T-cell (primary cell): Measurements from ENCODE around the gene ARHGDIG. TPM values are rescaled to one million over a fixed set of nuclear protein-coding genes. Genes with fewer than 3 reads are reported as not detected.

ENCODE experiments used
- ATAC-seq, 4 experiments: fragments of 200-7000 bp in 3 of 4; fragments of 150-1000 bp in 1 of 4; cut with Tn5 transposase; replicated peaks in 1 of 4; 1 replicate in 3 of 4; 2 replicates in 1 of 4; pipeline ENCODE4 v1.10.0; 2021; ENCODE audit warnings: moderate library complexity in 3 of 4, mild to moderate bottlenecking in 2 of 4, moderate number of reproducible peaks in 1 of 4
- CTCF ChIA-PET, 2 donors: fragments of 300-600 bp; sonication (Branson Sonifier 250); formaldehyde crosslinking; loops; one replicate each; lab custom pipeline; 2022; ENCODE audit warnings: antibody characterized with exemption in 2 of 2; lab: Charles Lee
- POLR2A ChIA-PET, 2 donors: fragments of 300-600 bp; sonication (Branson Sonifier 250); formaldehyde crosslinking; loops; one replicate each; lab custom pipeline; 2022; ENCODE audit warnings: antibody characterized with exemption in 2 of 2; lab: Charles Lee
- DNase-seq, 35 experiments: peaks; one replicate each; pipeline versions ENCODE4 v3.0.0 to v3.0.0-alpha.2; 2013 to 2023
- H3K27ac ChIP-seq: one replicate; pipeline ENCODE4 v1.5.1; 2013; ENCODE audit warnings: low read length
- H3K27me3 ChIP-seq, 2 experiments: replicated peaks in 1 of 2; 1 replicate in 1 of 2; 2 replicates in 1 of 2; pipeline versions ENCODE4 v1.6.1 to v1.7.0; 2013; ENCODE audit warnings: low read length in 1 of 2, mixed read lengths in 1 of 2; ENCODE audit not compliant: control insufficient read depth in 2 of 2, insufficient read depth in 2 of 2; ENCODE audit errors: extremely low read depth in 1 of 2
- H3K36me3 ChIP-seq, 2 donors: 1 replicate in 1 of 2; 2 replicates in 1 of 2; pipeline versions ENCODE4 v1.6.1 to v1.7.0; 2013; ENCODE audit warnings: low read length in 1 of 2; ENCODE audit not compliant: control insufficient read depth in 2 of 2, insufficient read depth in 1 of 2; ENCODE audit errors: extremely low read depth in 1 of 2
- H3K4me1 ChIP-seq, 2 experiments: 1 replicate in 1 of 2; 2 replicates in 1 of 2; pipeline versions ENCODE4 v1.6.1 to v1.7.0; 2013; ENCODE audit warnings: low read length in 2 of 2, mixed read lengths in 1 of 2; ENCODE audit not compliant: insufficient read depth in 2 of 2, control insufficient read depth in 1 of 2; ENCODE audit errors: extremely low read depth in 1 of 2
- H3K4me3 ChIP-seq, 2 donors: 1 replicate in 1 of 2; 2 replicates in 1 of 2; pipeline versions ENCODE4 v1.5.1 to v1.7.0; 2013; ENCODE audit warnings: mild to moderate bottlenecking in 2 of 2, low read length in 1 of 2, moderate library complexity in 1 of 2; ENCODE audit not compliant: control insufficient read depth in 1 of 2; ENCODE audit errors: extremely low read depth in 1 of 2
- H3K9me3 ChIP-seq: 2 replicates; pipeline ENCODE4 v1.7.0; 2013
- H3K27ac Mint-ChIP-seq, 2 donors: one replicate each; pipeline ENCODE4 v1.8.0; 2020 to 2021; ENCODE audit warnings: mild to moderate bottlenecking in 2 of 2, mixed read lengths in 2 of 2
- H3K27me3 Mint-ChIP-seq, 2 donors: one replicate each; pipeline ENCODE4 v1.8.0; 2021 to 2022; ENCODE audit warnings: mixed read lengths in 2 of 2
- H3K36me3 Mint-ChIP-seq: one replicate; pipeline ENCODE4 v1.8.0; 2021; ENCODE audit warnings: mixed read lengths
- H3K4me1 Mint-ChIP-seq, 3 donors: one replicate each; pipeline ENCODE4 v1.8.0; 2020 to 2022; ENCODE audit warnings: mixed read lengths in 3 of 3, mild to moderate bottlenecking in 1 of 3
- H3K4me3 Mint-ChIP-seq, 3 donors: one replicate each; pipeline ENCODE4 v1.8.0; 2020 to 2022; ENCODE audit warnings: mild to moderate bottlenecking in 3 of 3, mixed read lengths in 3 of 3, moderate library complexity in 3 of 3
- H3K9me3 Mint-ChIP-seq, 3 donors: one replicate each; pipeline ENCODE4 v1.8.0; 2020 to 2022; ENCODE audit warnings: mixed read lengths in 3 of 3
- WGBS: methylation state at CpG from one replicate; pipeline ENCODE4 v1.1.5; 2013; ENCODE audit warnings: missing lambda C conversion rate; ENCODE audit not compliant: insufficient coverage; 5-methylcytosine and 5-hydroxymethylcytosine counted together
- total RNA-seq, 35 experiments: library from RNA in 6 of 35; stranded (reverse) in 6 of 35; fragments of 120-200 nt in 1 of 35; gene quantifications; one replicate each; pipeline versions ENCODE4 v1.2.1 to v1.2.4 and lab custom pipeline; 2013 to 2026

Gene ARHGDIG
- total RNA-seq, 5 donors from 2014 or later (not counting 1 experiment from before 2014, with no cell fraction given): 0.40 to 1.6 (median 0.59) TPM; not detected in 2

GRCh38 chr16:282491-282890 is 2.1 kb downstream of the ARHGDIG start:
- no peak for DNase-seq
- ChIA-PET POLR2A (no interaction called here), CTCF (no interaction called here)
- Histone ChIP-seq H3K27me3 (peaks cover 0 to 46% of the 10 kb centered on the region in 2 experiments), H3K4me1 (peaks cover 0 to 28% of the 10 kb centered on the region in 2 experiments), H3K36me3 (peaks cover 4% of the 10 kb centered on the region in 2 donors), H3K4me3 (no peak overlapping the region), H3K9me3 (no peaks in the 10 kb centered on the region), H3K27ac (no peak overlapping the region)
- H3K27me3 Mint-ChIP-seq: peaks cover 5 to 11% of the 10 kb centered on the region in 2 donors
- H3K36me3 Mint-ChIP-seq: peaks cover 9% of the 10 kb centered on the region
- H3K4me1 Mint-ChIP-seq: peaks cover 7 to 12% (median 8%) of the 10 kb centered on the region in 3 donors
- no peak overlapping the region for H3K27ac Mint-ChIP-seq
- no peak for ATAC-seq
- no peaks in the 10 kb centered on the region for H3K9me3 Mint-ChIP-seq
- no peak overlapping the region for H3K4me3 Mint-ChIP-seq
- 89% methylated on average over 15 of the region's 22 CpGs for WGBS

- Mint-ChIP-seq H3K27ac (no peak within 1 kb of the TSS), H3K9me3 (no peaks in the 10 kb centered on the region), H3K36me3 (peaks cover 13% of the 10 kb centered on the region), H3K4me3 (no peak within 1 kb of the TSS), H3K27me3 (peaks cover 5 to 11% of the 10 kb centered on the region in 2 donors), H3K4me1 (peaks cover 7 to 12% (median 8%) of the 10 kb centered on the region in 3 donors)
- Histone ChIP-seq H3K4me1 (peaks cover 0 to 28% of the 10 kb centered on the region in 2 experiments), H3K27me3 (peaks cover 0 to 45% of the 10 kb centered on the region in 2 experiments), H3K9me3 (no peaks in the 10 kb centered on the region), H3K27ac (no peak within 1 kb of the TSS), H3K36me3 (peaks cover 4 to 11% of the 10 kb centered on the region in 2 donors), H3K4me3 (no peak within 1 kb of the TSS)
- ATAC-seq (no peak), DNase-seq (no peak)
- POLR2A ChIA-PET: no interaction called here
- 88% methylated on average over 17 of the region's 25 CpGs for WGBS
- CTCF ChIA-PET: no interaction called here
These were observed 2.8 kb downstream of the ARHGDIG start, which contains the start of gene PDIA2 for GRCh38 chr16:283033-283805. Gene PDIA2, plus strand, starts transcription at chr16:283164. Its CDS starts 6 bp downstream, at chr16:283170.

DNA sequence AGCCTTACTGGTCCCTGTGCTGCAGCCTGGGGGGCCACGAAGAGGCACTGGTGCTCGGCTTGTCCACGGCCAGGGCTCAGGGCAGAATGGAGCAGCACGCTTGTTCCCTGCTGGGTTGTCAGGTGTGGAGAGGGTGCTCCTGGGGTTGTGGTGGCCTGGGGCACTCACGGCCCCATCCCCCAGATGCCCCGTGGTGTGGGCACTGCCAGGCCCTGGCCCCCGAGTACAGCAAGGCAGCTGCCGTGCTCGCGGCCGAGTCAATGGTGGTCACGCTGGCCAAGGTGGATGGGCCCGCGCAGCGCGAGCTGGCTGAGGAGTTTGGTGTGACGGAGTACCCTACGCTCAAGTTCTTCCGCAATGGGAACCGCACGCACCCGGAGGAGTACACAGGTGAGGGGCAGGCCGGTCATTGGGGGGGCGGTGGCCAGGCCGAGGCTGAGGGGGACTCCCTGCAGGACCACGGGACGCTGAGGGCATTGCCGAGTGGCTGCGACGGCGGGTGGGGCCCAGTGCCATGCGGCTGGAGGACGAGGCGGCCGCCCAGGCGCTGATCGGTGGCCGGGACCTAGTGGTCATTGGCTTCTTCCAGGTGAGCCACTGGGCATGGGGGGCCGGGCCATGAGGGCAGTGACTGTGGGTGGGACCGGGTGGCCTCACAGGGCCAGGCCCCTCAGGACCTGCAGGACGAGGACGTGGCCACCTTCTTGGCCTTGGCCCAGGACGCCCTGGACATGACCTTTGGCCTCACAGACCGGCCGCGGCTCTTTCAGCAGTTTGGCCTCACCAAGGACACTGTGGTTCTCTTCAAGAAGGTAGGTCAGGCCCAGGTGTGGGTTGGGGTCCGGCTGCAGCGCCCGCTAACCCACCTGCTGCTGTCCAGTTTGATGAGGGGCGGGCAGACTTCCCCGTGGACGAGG is 4.1 kb downstream of the ARHGDIG start:
- no peak overlapping the region for H3K4me3 Mint-ChIP-seq
- DNase-seq (no peak), ATAC-seq (no peak)
- Histone ChIP-seq H3K27ac (no peak overlapping the region), H3K4me1 (peaks cover 0 to 17% of the 10 kb centered on the region in 2 experiments), H3K27me3 (peaks cover 0 to 33% of the 10 kb centered on the region in 2 experiments), H3K36me3 (peaks cover 10 to 23% of the 10 kb centered on the region in 2 donors), H3K9me3 (no peaks in the 10 kb centered on the region), H3K4me3 (no peak overlapping the region)
- H3K36me3 Mint-ChIP-seq: peaks cover 13% of the 10 kb centered on the region
- ChIA-PET POLR2A (interaction anchor here in 1 of 2 donors (0.6 kb wide), 1 partner anchor 61 kb away, joined by 4 read pairs; no protein-coding TSS in a partner anchor), CTCF (no interaction called here)
- no peak overlapping the region for H3K27ac Mint-ChIP-seq
- peaks cover 0 to 5% (median under 1%) of the 10 kb centered on the region in 3 donors for H3K4me1 Mint-ChIP-seq
- H3K9me3 Mint-ChIP-seq: no peaks in the 10 kb centered on the region
- 93% methylated on average over 50 of the region's 52 CpGs for WGBS
- H3K27me3 Mint-ChIP-seq: peaks cover 0 to 3% of the 10 kb centered on the region in 2 donors

GRCh38 chr16:285146-286055 is 5.0 kb downstream of the ARHGDIG start:
- H3K4me1 Mint-ChIP-seq: peaks cover 0 to 3% (median 0%) of the 10 kb centered on the region in 3 donors
- Histone ChIP-seq H3K27ac (no peak overlapping the region), H3K27me3 (peaks cover 0 to 26% of the 10 kb centered on the region in 2 experiments), H3K4me3 (no peak overlapping the region), H3K4me1 (peaks cover 0 to 11% of the 10 kb centered on the region in 2 experiments), H3K9me3 (no peaks in the 10 kb centered on the region), H3K36me3 (peaks cover 13 to 32% of the 10 kb centered on the region in 2 donors)
- H3K27me3 Mint-ChIP-seq: peaks cover 0 to 3% of the 10 kb centered on the region in 2 donors
- ATAC-seq (no peak), DNase-seq (no peak)
- ChIA-PET POLR2A (interaction anchor here in 1 of 2 donors (0.6 kb wide), 1 partner anchor 60 kb away, joined by 4 read pairs; no protein-coding TSS in a partner anchor), CTCF (no interaction called here)
- peaks cover 13% of the 10 kb centered on the region for H3K36me3 Mint-ChIP-seq
- WGBS: 92% methylated on average over 30 of the region's 48 CpGs
- no peak overlapping the region for H3K27ac Mint-ChIP-seq
- H3K9me3 Mint-ChIP-seq: no peaks in the 10 kb centered on the region
- no peak overlapping the region for H3K4me3 Mint-ChIP-seq

GRCh38 chr16:286491-287297 is 6.3 kb downstream of the ARHGDIG start:
- Mint-ChIP-seq H3K36me3 (peaks cover 16% of the 10 kb centered on the region), H3K4me1 (no peaks in the 10 kb centered on the region), H3K4me3 (no peak overlapping the region), H3K27ac (no peak overlapping the region), H3K27me3 (no peaks in the 10 kb centered on the region), H3K9me3 (no peaks in the 10 kb centered on the region)
- Histone ChIP-seq H3K9me3 (no peaks in the 10 kb centered on the region), H3K4me1 (no peaks in the 10 kb centered on the region), H3K4me3 (no peak overlapping the region), H3K36me3 (peaks cover 20 to 44% of the 10 kb centered on the region in 2 donors), H3K27me3 (peaks cover 0 to 15% of the 10 kb centered on the region in 2 experiments), H3K27ac (no peak overlapping the region)
- POLR2A ChIA-PET: no interaction called here
- DNase-seq (no peak), ATAC-seq (no peak)
- CTCF ChIA-PET: no interaction called here
- WGBS: 88% methylated on average over 12 of the region's 22 CpGs
